ENCODE measurements around the gene LRATD1. TPM values are rescaled to one million over a fixed set of nuclear protein-coding genes. Genes with fewer than 3 reads are reported as not detected.

LRATD1 gene
- total RNA-seq, 1 donor from 2014 or later = 19.4 TPM

GRCh38 chr2:14634489-14635390 is 2.2 kb downstream of the LRATD1 start:
- H3K9me3 Mint-ChIP-seq (ENCODE audit: unreplicated experiment) = peaks cover 10% of the 10 kb centered on the region
- H3K27me3 Mint-ChIP-seq (ENCODE audit: unreplicated experiment) = peaks cover 11% of the 10 kb centered on the region
- H3K4me3 Mint-ChIP-seq (ENCODE audit: unreplicated experiment) = peak overlapping the region; percentile 86
- H3K36me3 Mint-ChIP-seq (ENCODE audit: unreplicated experiment) = no peaks in the 10 kb centered on the region
- peak overlapping the region; percentile 43 for H3K27ac Mint-ChIP-seq (ENCODE audit: unreplicated experiment)
- peak; percentile 94 for DNase-seq
- H3K4me1 Mint-ChIP-seq (ENCODE audit: low read depth, unreplicated experiment) = peaks cover 12% of the 10 kb centered on the region
- TF ChIP-seq, protein P1, sequence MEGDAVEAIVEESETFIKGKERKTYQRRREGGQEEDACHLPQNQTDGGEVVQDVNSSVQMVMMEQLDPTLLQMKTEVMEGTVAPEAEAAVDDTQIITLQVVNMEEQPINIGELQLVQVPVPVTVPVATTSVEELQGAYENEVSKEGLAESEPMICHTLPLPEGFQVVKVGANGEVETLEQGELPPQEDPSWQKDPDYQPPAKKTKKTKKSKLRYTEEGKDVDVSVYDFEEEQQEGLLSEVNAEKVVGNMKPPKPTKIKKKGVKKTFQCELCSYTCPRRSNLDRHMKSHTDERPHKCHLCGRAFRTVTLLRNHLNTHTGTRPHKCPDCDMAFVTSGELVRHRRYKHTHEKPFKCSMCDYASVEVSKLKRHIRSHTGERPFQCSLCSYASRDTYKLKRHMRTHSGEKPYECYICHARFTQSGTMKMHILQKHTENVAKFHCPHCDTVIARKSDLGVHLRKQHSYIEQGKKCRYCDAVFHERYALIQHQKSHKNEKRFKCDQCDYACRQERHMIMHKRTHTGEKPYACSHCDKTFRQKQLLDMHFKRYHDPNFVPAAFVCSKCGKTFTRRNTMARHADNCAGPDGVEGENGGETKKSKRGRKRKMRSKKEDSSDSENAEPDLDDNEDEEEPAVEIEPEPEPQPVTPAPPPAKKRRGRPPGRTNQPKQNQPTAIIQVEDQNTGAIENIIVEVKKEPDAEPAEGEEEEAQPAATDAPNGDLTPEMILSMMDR (IDR thresholded peaks at IDR 0.05; ENCODE audit: partially characterized antibody, unreplicated experiment) = peak; percentile 83

- peak; percentile 75 for DNase-seq
- peaks cover 11% of the 10 kb centered on the region for H3K27me3 Mint-ChIP-seq (ENCODE audit: unreplicated experiment)
- peak overlapping the region; percentile 80 for H3K4me3 Mint-ChIP-seq (ENCODE audit: unreplicated experiment)
- TF ChIP-seq, protein P1 (IDR thresholded peaks at IDR 0.05; ENCODE audit: partially characterized antibody, unreplicated experiment) = no peak
- peaks cover 10% of the 10 kb centered on the region for H3K4me1 Mint-ChIP-seq (ENCODE audit: low read depth, unreplicated experiment)
- peaks cover 10% of the 10 kb centered on the region for H3K9me3 Mint-ChIP-seq (ENCODE audit: unreplicated experiment)
- no peaks in the 10 kb centered on the region for H3K36me3 Mint-ChIP-seq (ENCODE audit: unreplicated experiment)
- peak overlapping the region; percentile 68 for H3K27ac Mint-ChIP-seq (ENCODE audit: unreplicated experiment)
Observed at GRCh38 chr2:14635391-14635871, 2.9 kb downstream of the LRATD1 start.

DNA sequence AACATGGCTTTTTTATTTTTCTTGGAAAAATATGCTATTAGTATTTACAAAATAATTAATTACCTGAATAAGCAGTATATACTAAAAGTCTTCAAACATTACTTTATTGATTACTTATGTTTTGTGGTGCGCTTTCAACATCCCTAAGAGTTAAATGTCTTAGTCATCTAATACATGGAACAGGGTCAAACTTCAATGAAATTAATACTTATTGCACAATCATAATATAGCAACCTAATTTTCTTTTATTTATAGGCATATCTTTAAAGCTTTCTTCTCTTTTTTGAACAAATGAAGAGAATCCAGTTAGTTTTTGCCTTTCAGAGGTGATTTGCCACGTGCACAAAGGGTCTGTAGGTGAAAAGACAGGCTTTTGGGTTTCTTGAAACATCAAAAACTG is 6.0 kb downstream of the LRATD1 start:
- TF ChIP-seq, protein P1 (IDR thresholded peaks at IDR 0.05; ENCODE audit: partially characterized antibody, unreplicated experiment) = no peak
- H3K27me3 Mint-ChIP-seq (ENCODE audit: unreplicated experiment) = no peaks in the 10 kb centered on the region
- peaks cover 10% of the 10 kb centered on the region for H3K4me1 Mint-ChIP-seq (ENCODE audit: low read depth, unreplicated experiment)
- peaks cover 5% of the 10 kb centered on the region for H3K9me3 Mint-ChIP-seq (ENCODE audit: unreplicated experiment)
- H3K27ac Mint-ChIP-seq (ENCODE audit: unreplicated experiment) = no peak overlapping the region
- no peak overlapping the region for H3K4me3 Mint-ChIP-seq (ENCODE audit: unreplicated experiment)
- DNase-seq = no peak
- H3K36me3 Mint-ChIP-seq (ENCODE audit: unreplicated experiment) = no peaks in the 10 kb centered on the region

DNA sequence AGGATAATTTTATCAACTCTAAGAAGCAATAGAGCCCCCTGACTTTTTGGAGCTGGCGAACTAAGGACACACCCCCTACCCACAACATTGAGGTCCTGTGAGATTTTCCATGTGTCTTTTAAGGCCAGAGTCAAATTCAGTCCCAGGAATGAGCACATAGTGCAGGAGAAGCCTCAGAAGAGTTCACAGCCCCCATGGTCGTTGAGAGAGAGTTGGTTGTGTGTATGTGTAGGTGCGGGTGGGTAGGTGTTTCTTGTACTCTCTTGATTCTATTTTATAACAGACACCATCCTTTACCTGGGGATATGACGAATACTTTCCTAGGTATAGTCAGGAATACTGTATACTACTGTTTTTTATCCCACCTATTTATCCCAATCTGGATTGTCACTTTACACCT is 8.6 kb downstream of the LRATD1 start:
- Mint-ChIP-seq H3K4me1 (ENCODE audit: low read depth, unreplicated experiment) (peaks cover 10% of the 10 kb centered on the region), H3K27me3 (ENCODE audit: unreplicated experiment) (no peaks in the 10 kb centered on the region)

More for the DNA sequence above, 8.6 kb downstream of the LRATD1 start:
- Mint-ChIP-seq H3K9me3 (ENCODE audit: unreplicated experiment) (no peaks in the 10 kb centered on the region), H3K4me3 (ENCODE audit: unreplicated experiment) (no peak overlapping the region), H3K36me3 (ENCODE audit: unreplicated experiment) (no peaks in the 10 kb centered on the region), H3K27ac (ENCODE audit: unreplicated experiment) (no peak overlapping the region)
- TF ChIP-seq, protein P1 (IDR thresholded peaks at IDR 0.05; ENCODE audit: partially characterized antibody, unreplicated experiment) = no peak
- no peak for DNase-seq

All from glutamatergic neuron (in vitro differentiated cells).